GM19463 (cell line): ENCODE data around the gene S100A11.

Source experiments
- ATAC-seq: cut with Tn5 transposase; IDR thresholded peaks from one replicate; pipeline ENCODE4 v1.9.1; 2021; ENCODE audit warnings: mild to moderate bottlenecking, moderate library complexity; ENCODE audit not compliant: unreplicated experiment

The S100A11 gene

DNA sequence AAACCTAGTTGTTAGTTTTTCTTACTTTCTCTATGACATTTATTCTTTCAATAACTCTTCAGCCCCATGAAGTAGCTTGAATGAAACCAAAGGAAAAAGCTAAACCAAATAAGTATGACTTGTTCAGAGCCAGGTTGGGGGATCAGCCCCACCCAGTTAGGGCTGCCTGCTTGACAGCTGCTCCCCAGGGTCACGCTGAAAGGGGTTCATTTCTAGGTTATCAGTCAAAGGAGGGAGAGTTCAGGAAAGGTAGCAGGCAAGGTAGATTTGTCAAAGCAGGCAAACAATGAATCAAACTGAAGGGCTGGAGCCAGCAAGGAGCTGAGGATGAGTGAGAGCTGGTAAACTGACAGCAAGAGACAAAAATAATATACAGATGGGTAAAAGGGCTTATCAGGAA is 3.1 kb upstream of the S100A11 start:
- no peak for ATAC-seq

DNA sequence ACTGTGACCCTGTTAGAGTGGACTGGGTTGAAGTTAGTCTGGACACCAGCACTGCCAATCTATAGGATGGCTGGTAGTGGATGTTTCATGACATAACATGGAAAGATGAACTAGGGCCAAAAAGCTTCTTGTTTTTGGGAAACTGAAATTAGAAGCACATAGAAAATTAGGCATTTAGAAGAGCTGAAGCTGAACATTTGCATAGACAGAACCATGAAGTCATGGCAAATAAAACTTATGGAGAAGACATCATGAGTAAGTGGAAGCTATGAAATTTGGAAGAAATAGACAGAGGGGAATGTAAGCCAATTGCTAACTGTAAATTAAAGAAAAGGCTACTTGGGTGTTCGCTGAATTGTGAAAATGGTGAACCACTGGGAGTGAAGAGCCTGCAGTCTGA is 2.7 kb upstream of the S100A11 start:
- no peak for ATAC-seq

DNA sequence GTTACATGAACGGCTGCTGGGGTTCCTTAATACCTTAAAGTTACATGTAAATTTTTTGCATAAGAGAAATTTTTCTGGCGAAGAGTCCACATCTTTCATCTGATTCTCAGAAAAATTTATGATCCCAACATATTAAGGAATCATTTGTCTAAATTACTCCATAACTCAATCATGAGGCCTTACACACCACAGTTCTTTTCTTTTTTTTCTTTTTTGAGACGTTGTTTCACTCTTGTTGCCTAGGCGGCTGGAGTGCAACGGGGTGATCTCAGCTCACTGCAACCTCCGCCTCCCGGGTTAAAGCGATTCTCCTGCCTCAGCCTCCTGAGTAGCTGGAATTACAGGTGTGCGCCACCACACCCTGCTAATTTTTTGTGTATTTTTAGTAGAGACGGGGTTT is 2.1 kb upstream of the S100A11 start:
- ATAC-seq, result no peak

DNA sequence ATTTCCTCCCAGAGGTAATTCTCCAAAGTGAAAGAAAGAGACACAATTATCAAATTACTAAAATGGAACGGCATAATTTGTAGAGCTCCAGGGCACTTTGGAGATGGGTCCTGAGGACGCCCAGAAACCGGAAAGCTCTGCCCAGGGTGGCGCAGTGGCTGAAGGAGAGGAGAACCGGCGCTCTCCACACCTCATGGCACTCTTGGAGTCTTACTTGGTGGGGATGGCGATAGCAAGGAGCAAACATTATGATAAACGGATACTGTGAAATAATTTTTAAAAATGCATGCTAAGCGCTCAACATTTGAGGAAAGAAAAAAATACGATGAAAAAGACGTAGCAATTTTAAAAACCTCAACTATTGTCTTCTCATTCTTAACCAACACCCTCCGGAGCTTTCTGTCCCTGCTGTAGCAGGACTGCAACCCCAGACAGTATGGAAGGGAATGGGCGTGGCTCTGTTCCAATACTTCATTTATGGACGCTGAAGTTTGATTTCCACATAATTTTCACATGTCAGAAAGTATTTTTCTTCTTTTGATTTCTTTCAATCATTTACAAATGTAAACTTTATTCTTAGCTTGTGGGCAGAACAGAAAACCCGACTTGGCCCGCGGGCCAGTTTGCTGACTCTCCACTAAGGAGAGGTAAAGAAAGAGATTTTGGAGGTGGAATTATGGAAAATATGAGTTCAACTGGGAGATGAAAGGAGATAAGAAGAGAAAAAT is 1.1 kb downstream of the S100A11 start:
- ATAC-seq, result no peak

DNA sequence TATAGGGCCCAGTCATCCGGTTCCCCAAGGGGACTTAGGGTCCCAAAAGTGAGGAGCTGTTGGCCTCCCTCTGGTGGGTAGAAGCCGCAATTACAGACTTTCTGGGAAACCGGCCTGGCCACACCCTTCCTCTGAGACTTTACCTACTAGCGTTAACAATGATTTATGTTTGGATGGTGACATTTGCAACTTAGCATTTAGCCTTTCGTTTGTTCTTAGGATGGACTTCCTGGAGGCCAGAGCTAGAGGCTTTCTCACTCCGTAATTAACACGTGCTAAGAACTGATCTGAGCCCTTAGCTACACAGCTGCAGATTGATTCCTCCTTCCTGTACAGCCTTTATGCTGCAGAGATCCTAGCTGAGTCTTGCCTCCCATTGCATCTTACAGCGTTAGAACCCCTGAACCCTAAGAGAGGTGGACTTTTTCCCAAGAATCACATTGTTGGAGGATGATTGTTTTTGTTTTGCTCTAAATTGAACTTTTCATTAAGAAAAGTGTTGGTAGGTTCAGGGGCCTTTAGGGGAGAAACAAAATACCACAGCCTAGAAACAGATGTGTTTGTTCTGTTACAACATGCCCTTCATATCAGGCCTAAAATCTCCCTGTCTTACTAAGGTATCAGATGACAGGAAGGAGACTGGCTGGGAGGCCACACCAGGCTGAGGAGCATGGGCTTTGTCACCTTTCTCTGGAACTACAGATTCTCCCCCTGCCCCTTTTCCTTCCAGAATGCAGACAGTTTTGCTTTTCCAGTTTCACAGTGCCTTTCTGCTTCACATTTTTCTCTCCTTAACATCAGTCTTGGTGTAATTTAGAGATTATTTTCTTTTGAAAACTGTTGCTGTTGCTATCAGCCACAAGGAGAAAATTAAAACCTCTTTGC is 1.9 kb downstream of the S100A11 start:
- ATAC-seq, result peak; percentile 40

DNA sequence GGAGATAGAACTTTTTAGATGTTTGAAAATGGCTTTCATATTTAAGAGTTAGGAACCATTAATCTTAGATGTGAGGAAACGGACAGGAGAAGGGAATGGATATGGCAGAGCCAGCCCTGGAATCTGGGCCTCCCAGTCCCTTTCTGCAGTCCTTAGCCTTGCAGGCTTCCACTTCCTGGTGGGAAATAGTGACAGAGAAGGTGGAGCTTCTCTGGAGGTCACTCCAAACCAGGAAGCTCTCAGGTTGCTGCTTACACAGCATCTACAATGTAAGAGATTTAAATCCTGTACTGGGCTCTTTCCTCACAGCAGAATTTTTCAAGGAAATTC is 2.5 kb downstream of the S100A11 start:
- peak; percentile 2 for ATAC-seq

DNA sequence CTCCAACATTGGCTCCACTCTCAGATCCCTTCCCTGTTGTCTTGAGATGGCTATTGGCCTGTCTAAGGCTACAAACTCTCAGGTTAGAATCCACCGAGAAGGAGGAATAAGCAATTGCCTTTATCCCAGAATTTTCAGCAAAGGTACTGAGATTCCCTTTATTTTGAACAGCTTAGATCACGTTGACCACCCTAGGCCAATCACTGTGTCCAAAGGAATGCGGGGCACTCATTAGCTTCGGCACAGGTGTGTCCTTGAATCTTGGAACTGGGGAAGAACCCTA is 6.9 kb downstream of the S100A11 start:
- ATAC-seq, result no peak

DNA sequence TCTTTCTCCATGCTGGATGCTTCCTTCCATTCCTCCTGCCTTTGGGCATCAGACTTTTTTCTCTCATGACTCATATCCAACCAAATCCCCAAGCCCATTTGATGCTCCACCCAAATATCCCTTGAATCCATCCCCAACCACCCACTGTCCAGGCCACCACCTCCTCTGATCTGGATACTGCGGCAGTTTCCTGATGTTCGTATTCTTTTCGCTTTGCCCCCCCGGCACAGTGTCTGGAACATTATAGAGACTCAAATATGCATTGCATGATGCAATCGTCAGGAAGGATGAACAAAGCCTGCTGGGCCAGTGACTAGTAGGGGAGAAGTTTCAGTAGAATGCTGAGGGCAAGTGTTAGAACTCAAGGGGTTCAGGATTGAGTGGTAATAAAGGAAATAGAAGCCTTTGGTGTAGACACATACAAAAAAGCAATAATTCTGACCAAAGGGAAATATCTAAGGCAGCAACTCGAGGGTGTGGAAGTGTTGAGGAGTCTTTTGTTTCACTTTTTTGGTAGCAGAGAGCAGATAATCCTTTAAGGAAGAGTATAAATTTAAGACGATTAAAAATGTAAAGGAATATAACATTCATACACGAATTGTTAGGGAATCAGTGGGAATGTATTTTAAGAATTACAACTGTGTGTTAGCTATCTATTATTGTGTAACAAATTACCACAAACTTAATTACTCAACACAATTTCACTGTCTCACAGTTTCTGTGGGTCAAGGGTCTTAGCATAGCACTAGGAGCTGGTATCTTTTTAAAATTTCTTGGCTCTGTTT is 7.5 kb downstream of the S100A11 start:
- no peak for ATAC-seq

DNA sequence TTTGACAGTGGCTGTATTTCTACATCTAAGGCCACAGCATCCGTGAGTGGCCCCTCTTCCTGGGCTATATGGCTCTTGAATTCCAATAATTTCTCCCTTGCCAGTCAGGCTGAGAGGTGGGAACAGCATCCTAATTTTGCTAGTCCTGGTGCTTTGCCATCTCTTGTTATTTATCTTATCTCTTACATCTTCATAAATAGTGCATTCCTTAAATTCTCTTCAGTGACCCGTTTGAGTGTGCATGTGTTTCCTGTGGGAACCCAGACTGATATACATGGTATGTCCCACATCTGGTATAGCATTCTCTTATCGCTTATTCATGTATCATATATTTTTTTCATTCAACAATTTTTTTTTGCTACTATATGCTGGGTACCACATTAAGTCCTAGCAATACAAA is 9.9 kb downstream of the S100A11 start:
- ATAC-seq, result no peak

DNA sequence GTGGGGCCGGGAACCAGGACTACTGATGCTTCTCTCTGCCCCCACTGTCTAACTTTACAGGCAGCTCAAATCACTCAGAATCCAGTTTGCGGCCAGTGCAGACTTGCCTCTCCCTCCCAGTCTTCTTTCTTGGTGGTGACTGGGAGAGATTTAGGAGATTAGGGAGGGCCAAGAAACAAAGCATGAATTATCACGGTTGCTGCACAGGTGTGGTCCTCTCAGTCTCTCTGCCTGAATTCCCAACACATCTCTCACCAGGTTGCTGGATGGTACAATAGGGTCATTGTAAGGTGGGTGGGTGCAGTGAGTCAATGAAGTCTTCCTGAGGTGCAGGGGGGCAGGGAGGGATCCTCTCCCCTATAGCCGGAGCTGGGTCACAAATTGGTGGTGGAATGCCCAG is 12.6 kb downstream of the S100A11 start:
- ATAC-seq, result no peak

DNA sequence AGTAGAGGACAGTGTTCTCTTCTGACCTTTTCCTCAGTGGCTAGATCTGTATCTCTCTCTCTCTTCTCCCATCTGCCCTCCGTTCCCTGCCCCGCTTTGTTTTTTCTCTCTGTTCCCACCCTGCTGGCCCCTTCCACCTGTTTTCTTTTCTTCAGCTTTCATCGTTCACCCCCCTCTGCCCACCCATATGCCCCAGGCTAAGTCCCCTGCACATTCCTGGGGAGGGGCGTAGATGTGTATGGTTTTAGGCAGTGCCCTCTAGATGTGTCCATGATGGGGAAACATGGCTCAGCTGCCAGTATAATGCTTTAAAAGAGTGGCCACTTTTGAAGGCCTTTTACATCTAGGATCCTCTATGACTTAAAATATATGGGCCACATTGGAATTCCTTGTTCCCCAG is 13.6 kb downstream of the S100A11 start:
- no peak for ATAC-seq

DNA sequence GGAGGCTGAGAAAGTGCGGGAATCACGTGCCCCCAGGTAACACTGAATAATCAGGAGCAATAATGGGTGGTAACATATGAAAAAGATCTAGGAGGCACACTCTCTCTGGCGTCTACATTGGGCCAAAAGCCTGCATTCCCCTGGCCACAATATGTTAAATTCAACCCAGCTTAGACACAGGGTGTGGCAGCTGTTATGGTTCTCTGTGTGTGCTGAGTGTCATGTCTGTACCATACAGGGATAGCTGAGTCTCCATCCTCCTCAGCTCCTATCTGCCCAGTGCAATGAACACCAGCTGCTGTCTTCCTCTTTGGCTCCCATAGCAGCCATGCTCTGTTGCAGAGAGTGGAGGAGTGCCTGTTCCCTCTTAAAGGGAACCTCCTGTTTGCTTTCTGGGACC is 14.3 kb downstream of the S100A11 start:
- ATAC-seq, result no peak

DNA sequence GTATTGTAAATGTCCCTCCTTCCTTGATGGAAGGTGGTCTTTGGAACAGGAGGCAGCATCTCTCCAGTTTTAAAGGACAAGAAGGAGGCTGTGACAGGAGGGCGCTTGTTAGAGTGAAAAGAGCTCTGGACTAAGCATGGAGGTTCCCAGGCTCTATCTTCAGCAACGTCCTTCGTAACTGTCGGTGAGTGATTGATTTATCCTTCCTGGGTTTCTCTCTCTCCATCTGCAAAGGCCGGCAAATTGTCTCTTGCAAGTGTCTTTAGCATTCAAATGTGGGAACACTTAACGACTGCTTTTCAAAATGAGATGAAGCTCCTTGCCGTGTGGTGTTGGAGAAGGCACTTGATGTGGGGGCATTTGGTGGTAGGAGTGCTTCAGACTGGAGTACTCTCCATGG is 15.2 kb downstream of the S100A11 start:
- ATAC-seq, result no peak

DNA sequence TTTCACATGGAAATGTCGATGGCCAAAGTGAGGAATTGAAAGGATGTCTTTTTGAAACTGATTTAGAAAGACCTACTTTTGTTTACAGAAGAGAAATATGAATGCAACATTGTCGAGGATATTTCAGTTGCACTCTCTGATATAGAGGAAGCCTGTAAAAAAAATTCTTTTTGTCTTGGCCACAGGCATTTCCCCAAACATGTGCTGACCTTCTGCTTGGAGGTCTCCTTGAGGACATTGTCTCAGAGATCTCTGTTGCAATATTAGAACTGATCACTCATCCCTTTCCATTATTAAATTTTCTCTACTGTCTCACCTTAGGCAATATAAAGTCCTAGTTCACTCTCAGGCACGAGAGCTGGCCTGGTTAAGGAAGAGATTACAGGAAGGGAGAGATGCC is 16.0 kb downstream of the S100A11 start:
- no peak for ATAC-seq

DNA sequence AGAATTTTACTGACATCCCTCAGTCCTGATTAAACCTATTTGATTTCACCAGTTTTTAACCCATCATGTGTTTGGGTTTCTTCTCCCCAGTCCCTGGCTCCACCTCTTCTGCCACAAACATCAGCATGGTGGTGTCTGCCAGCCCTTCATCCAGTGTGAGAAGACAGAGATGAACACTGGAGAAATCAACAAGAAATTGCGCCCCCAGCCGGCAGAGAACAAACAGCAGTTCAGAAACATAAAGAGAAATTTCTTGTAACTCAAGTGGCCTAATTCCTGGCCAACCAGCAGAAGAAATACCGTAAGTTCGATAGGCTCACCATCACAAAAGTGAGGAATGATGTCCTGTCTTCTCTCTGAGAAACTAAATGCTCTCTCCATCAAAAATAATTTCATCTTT is 18.3 kb downstream of the S100A11 start:
- ATAC-seq, result no peak

DNA sequence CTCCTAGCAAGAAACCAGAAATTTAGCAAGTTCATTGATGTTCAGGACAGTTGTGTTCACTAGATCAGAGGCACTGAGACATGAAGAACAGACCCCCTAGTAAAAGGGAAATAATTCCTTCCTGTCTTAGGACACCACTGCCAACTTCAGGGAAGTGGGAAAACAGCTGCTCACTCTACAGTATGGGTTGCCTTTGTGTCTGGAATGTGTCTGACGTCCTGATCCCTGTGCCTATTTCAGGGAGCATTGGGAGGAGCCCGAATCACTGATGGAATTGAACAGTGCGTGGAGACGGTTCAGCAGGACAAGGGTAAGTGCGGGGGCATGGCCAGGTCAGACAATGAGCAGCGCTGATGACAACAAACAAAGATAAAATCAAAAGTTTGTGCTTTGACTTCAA is 21.0 kb downstream of the S100A11 start:
- no peak for ATAC-seq

DNA sequence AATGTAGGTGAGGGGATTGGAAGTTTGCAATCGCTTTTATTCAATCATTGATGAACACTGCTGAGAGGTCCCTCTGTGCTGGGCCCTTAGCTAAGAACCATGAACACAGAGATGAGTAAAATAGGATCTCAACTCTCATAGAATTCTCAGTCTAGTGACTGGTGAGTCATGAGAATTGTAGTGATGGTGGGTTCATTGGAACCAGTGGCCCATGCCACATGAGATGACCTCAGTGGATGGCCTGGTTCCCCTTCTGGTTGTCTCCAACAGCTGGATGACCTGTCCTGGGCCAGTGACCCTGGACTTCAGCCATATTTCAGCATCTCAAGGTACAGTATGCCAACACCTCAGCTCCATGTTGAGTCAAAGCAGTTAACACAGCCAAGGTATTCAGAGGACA is 21.9 kb downstream of the S100A11 start:
- ATAC-seq, result no peak

DNA sequence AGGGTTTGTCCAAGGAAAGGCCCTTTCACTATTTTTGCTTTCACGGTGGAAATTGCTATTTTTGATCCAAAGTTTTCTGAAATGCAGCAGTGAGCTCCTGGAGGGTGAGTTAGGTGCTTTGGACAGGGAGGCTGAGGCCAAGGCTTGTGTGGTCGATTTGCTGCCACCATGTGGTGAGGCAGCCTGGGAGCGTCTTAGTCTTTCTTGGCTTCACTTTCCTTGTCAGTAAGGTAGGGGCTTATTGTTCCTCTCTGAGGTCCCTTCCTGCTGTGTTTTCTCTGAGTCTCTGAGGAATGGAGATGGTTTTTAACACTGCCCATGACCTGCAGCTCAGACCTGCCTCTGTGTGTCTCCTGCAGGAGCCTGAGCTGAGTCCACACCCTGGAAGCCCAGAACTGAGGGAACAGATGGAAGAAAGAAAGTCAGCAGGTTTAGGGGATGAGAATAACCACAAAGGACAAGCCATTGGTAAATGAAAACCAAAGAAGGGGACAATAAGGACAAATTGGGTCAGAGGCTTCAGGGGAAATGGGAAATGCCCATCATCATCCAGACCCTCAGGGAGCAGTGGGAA is 23.1 kb downstream of the S100A11 start:
- ATAC-seq, result no peak

DNA sequence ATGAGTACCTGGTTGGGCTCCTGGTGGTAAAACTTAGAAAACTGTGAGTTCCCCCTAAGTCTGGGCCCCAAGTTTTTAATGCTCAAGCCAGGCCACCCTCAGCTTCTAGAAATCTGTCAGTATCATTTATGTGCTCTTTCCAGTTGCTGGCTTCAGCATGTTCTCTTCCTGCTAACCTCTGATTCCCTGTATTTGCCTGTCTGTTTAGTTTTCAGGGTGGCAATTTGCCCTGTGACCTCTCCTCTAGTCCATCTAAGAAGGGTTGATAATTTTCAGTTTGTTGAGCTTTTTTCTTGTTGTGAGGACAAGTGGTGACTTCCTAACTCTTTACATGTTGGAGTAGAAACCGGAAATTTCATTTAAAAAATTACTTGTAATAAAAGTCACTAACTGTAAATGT is 27.1 kb downstream of the S100A11 start:
- no peak for ATAC-seq

DNA sequence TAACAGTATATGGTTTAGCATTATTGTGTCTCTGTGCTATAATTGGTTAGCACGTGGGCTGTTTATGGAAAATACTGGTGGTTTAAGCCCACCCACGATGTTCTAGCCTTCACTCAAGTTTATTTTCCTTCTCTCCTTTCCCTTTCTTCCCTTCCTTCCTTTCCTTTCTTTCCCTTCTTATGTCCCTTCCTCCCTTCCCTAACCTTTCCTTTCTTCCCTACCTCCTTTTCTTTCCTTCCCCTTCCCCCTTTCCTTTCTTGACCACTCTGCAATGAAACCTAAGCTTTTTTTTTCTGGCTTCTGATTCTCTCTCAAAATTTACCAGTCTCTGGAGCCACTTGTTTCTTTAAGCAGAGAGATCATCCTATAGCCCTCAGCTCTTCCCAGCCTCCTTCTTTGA is 29.8 kb downstream of the S100A11 start:
- no peak for ATAC-seq

DNA sequence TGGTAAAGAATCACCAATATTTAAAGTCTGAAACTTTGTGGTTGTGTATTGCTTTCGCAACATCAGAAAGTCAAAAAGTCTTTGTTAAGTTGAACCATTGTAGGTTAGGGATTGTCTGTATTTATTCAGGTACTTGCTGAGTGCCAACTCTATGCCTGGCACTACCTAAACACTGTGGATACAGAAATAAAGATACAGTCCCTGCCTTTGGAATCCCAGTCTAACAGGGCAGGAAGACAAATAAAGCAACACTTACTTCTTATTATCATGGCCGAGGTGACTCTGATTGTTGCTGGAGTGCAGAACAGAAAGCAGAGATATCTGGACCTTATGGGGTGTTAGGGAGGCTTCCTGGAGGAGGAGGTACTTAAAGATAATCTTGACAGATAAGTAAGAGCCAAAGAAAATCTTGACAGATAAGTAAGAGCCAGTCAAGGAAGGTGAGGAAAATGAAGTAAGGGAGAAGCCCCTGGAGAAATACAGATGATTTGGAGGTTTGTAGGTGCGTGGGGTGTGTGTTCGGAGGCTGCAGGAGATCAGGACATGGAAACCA is 31.4 kb downstream of the S100A11 start:
- ATAC-seq, result no peak
